Liver (tissue), 9 donors: ENCODE data around the gene NFYC. TPM values are rescaled to one million over a fixed set of nuclear protein-coding genes. Genes with fewer than 3 reads are reported as not detected.

Source experiments
- DNase-seq: peaks from one replicate; pipeline ENCODE4 v3.0.0-alpha.2; 2017; ENCODE audit warnings: low spot score
- H3K27ac ChIP-seq, 2 donors: one replicate each; pipeline ENCODE4 v1.7.0; 2013; ENCODE audit warnings: inconsistent platforms in 2 of 2, low read length in 2 of 2, control low read depth in 1 of 2, low read depth in 1 of 2, mild to moderate bottlenecking in 1 of 2
- H3K27me3 ChIP-seq, 4 donors: one replicate each; pipeline versions ENCODE4 v1.6.1 to v1.7.0; 2013; ENCODE audit warnings: low read length in 3 of 4, inconsistent platforms in 1 of 4, mild to moderate bottlenecking in 1 of 4, moderate library complexity in 1 of 4; ENCODE audit not compliant: control insufficient read depth in 4 of 4, insufficient read depth in 4 of 4
- H3K36me3 ChIP-seq, 4 donors: one replicate each; pipeline versions ENCODE4 v1.6.1 to v1.7.0; 2013; ENCODE audit warnings: low read length in 3 of 4, mild to moderate bottlenecking in 3 of 4, low read depth in 1 of 4, moderate library complexity in 1 of 4; ENCODE audit not compliant: control insufficient read depth in 4 of 4, insufficient read depth in 3 of 4
- H3K4me1 ChIP-seq, 4 donors: one replicate each; pipeline versions ENCODE4 v1.6.1 to v1.7.0; 2013; ENCODE audit warnings: low read length in 3 of 4, mild to moderate bottlenecking in 3 of 4, moderate library complexity in 1 of 4; ENCODE audit not compliant: control insufficient read depth in 4 of 4, insufficient read depth in 4 of 4
- H3K4me3 ChIP-seq, 3 donors: one replicate each; pipeline versions ENCODE4 v1.6.1 to v1.7.0; 2013; ENCODE audit warnings: low read length in 3 of 3, control low read depth in 1 of 3, low read depth in 1 of 3, mild to moderate bottlenecking in 1 of 3
- H3K9ac ChIP-seq, 2 donors: one replicate each; pipeline ENCODE4 v1.7.0; 2013; ENCODE audit warnings: low read length in 2 of 2, mild to moderate bottlenecking in 2 of 2, moderate library complexity in 2 of 2, control low read depth in 1 of 2, low read depth in 1 of 2
- H3K9me3 ChIP-seq, 4 donors: one replicate each; pipeline versions ENCODE4 v1.6.1 to v1.7.0; 2013; ENCODE audit warnings: low read length in 3 of 4; ENCODE audit not compliant: control insufficient read depth in 4 of 4
- ATF3 ChIP-seq: IDR thresholded peaks from 2 replicates; pipeline ENCODE4 v1.6.1; 2016; ENCODE audit warnings: antibody characterized with exemption
- EGR1 ChIP-seq, 2 donors: IDR thresholded peaks; 2 replicates each; pipeline ENCODE4 v1.6.1; 2016 to 2018; ENCODE audit warnings: antibody characterized with exemption in 2 of 2, low read depth in 2 of 2
- FOXA1 ChIP-seq: IDR thresholded peaks from 2 replicates; pipeline ENCODE4 v1.6.1; 2016; ENCODE audit warnings: antibody characterized with exemption
- FOXA2 ChIP-seq: IDR thresholded peaks from 2 replicates; pipeline ENCODE4 v1.6.1; 2016; ENCODE audit warnings: antibody characterized with exemption
- GABPA ChIP-seq, 2 donors: IDR thresholded peaks in 1 of 2; conservative IDR thresholded peaks in 1 of 2; 2 replicates each; pipeline ENCODE4 v1.6.1; 2016; ENCODE audit warnings: antibody characterized with exemption in 2 of 2, mild to moderate bottlenecking in 1 of 2, moderate library complexity in 1 of 2
- HNF4A ChIP-seq, 2 donors: conservative IDR thresholded peaks; 2 replicates each; pipeline ENCODE4 v1.6.1; 2016; ENCODE audit warnings: antibody characterized with exemption in 2 of 2, mild to moderate bottlenecking in 2 of 2
- HNF4G ChIP-seq: IDR thresholded peaks from 2 replicates; pipeline ENCODE4 v1.6.1; 2016; ENCODE audit warnings: antibody characterized with exemption
- JUND ChIP-seq, 2 donors: IDR thresholded peaks; 2 replicates each; pipeline ENCODE4 v1.6.1; 2016; ENCODE audit warnings: antibody characterized with exemption in 2 of 2
- MAX ChIP-seq: IDR thresholded peaks from 2 replicates; pipeline ENCODE4 v1.6.1; 2016; ENCODE audit warnings: antibody characterized with exemption
- NR2F2 ChIP-seq: IDR thresholded peaks from 2 replicates; pipeline ENCODE4 v1.6.1; 2016; ENCODE audit warnings: antibody characterized with exemption
- RAD21 ChIP-seq, 2 donors: IDR thresholded peaks; 2 replicates each; pipeline ENCODE4 v1.6.1; 2016; ENCODE audit warnings: antibody characterized with exemption in 2 of 2, mild to moderate bottlenecking in 2 of 2
- REST ChIP-seq: IDR thresholded peaks from 2 replicates; pipeline ENCODE4 v1.6.1; 2016; ENCODE audit warnings: antibody characterized with exemption, mild to moderate bottlenecking
- RXRA ChIP-seq, 2 donors: IDR thresholded peaks; 2 replicates each; pipeline ENCODE4 v1.6.1; 2017 to 2018; ENCODE audit warnings: antibody characterized with exemption in 2 of 2, mild to moderate bottlenecking in 1 of 2
- SP1 ChIP-seq: IDR thresholded peaks from 2 replicates; pipeline ENCODE4 v1.6.1; 2018; ENCODE audit warnings: antibody characterized with exemption, mild to moderate bottlenecking
- TAF1 ChIP-seq: conservative IDR thresholded peaks from 2 replicates; pipeline ENCODE4 v1.6.1; 2016; ENCODE audit warnings: antibody characterized with exemption, mild to moderate bottlenecking
- YY1 ChIP-seq: IDR thresholded peaks from 2 replicates; pipeline ENCODE4 v1.6.1; 2016; ENCODE audit warnings: antibody characterized with exemption, mild to moderate bottlenecking
- ZBTB33 ChIP-seq: IDR thresholded peaks from 2 replicates; pipeline ENCODE4 v1.6.1; 2016; ENCODE audit warnings: antibody characterized with exemption
- WGBS: extraction: QIAGEN DNeasy Blood & Tissue Kit; methylation state at CpG from one replicate; pipeline ENCODE4 v1.1.7; 2013; 5-methylcytosine and 5-hydroxymethylcytosine counted together
- polyA plus RNA-seq, 2 donors: library from polyadenylated mRNA; stranded (reverse) in 1 of 2; unstranded in 1 of 2; fragments of 200-250 nt in 1 of 2; fragments of >200 nt in 1 of 2; fragmentation: Nextera tagmentation in 1 of 2; extraction: Ambion mirVana in 1 of 2; gene quantifications; one replicate each; pipeline versions ENCODE4 v1.2.1 to v1.2.3, GENCODE V29; 2013 to 2015
- total RNA-seq, 2 donors: library from RNA; depleted of rRNA; stranded (reverse); fragments of >200 nt; gene quantifications; one replicate each; pipeline ENCODE4 v1.2.3, GENCODE V29; 2014
- TF ChIP-seq, protein P1 (sequence below): fragments of 150-350 bp; IDR thresholded peaks from 2 replicates; pipeline ENCODE4 v1.5.1; 2017; ENCODE audit warnings: improper control_type of control experiment, low read depth, low read length; ENCODE audit not compliant: missing input control
- donor health status: healthy.
- donor health status: healthy.
- donor health status: healthy.
- donor health status: healthy.
- donor health status: healthy.

NFYC gene
- total and polyA plus RNA-seq, 4 donors, result 18.3 to 28.1 (median 26.8) TPM

- H3K9ac ChIP-seq, result no peak overlapping the region
- no peak for DNase-seq
- H3K4me3 ChIP-seq, result no peak overlapping the region
- 95% methylated on average over 7 of the region's 7 CpGs for WGBS
- no peak overlapping the region for H3K27ac ChIP-seq
- H3K4me1 ChIP-seq, result peaks cover 0 to 3% (median 1%) of the 10 kb centered on the region in 4 donors
- H3K36me3 ChIP-seq, result peaks cover 13 to 78% (median 70%) of the 10 kb centered on the region in 4 donors
- TF ChIP-seq TAF1 (no peak), ATF3 (no peak), RAD21 (IDR thresholded peaks at IDR 0.05) (no peak), EGR1 (IDR thresholded peaks at IDR 0.05; ENCODE audit: low read depth in 2 of 2) (no peak), MAX (no peak), JUND (IDR thresholded peaks at IDR 0.05) (no peak), RXRA (IDR thresholded peaks at IDR 0.05) (no peak), GABPA (IDR thresholded peaks at IDR 0.05 in 1 of 2, conservative IDR thresholded peaks at IDR 0.05 in 1 of 2) (no peak), ZBTB33 (no peak)
- TF ChIP-seq, protein P1, sequence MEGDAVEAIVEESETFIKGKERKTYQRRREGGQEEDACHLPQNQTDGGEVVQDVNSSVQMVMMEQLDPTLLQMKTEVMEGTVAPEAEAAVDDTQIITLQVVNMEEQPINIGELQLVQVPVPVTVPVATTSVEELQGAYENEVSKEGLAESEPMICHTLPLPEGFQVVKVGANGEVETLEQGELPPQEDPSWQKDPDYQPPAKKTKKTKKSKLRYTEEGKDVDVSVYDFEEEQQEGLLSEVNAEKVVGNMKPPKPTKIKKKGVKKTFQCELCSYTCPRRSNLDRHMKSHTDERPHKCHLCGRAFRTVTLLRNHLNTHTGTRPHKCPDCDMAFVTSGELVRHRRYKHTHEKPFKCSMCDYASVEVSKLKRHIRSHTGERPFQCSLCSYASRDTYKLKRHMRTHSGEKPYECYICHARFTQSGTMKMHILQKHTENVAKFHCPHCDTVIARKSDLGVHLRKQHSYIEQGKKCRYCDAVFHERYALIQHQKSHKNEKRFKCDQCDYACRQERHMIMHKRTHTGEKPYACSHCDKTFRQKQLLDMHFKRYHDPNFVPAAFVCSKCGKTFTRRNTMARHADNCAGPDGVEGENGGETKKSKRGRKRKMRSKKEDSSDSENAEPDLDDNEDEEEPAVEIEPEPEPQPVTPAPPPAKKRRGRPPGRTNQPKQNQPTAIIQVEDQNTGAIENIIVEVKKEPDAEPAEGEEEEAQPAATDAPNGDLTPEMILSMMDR, result no peak
- H3K9me3 ChIP-seq, result no peaks in the 10 kb centered on the region
- H3K27me3 ChIP-seq, result no peaks in the 10 kb centered on the region
These were observed 76.9 kb downstream of the NFYC start for GRCh38 chr1:40768146-40768990.

DNA sequence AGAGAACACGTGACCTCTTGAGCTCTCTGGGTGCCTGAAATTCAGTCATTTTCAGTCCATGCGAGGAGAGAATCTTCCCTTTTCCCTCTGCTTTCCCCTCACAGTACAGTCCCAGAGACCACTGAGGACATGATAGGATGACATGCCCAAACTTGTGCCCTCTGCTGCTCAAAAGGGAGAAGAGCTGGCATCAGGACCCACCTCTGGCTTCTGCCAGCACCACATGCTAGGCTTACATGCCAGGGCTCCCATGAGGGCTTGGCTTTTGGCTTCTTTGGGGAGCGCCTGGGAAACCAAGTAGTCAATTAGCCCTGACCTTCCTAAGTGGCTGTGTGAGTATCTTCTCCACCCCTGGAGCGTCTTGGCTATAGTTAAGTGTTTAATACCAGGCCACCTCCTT is 78.3 kb downstream of the NFYC start:
- 91% methylated on average over 4 of the region's 4 CpGs for WGBS

More for the DNA sequence above, 78.3 kb downstream of the NFYC start:
- Histone ChIP-seq H3K27ac (no peak overlapping the region), H3K9ac (no peak overlapping the region), H3K4me1 (peaks cover 0 to 10% (median 4%) of the 10 kb centered on the region in 4 donors), H3K9me3 (no peaks in the 10 kb centered on the region), H3K27me3 (no peaks in the 10 kb centered on the region), H3K36me3 (peaks cover 10 to 65% (median 57%) of the 10 kb centered on the region in 4 donors), H3K4me3 (no peak overlapping the region)
- DNase-seq, result no peak
- TF ChIP-seq SP1 (no peak), YY1 (no peak), GABPA (IDR thresholded peaks at IDR 0.05 in 1 of 2, conservative IDR thresholded peaks at IDR 0.05 in 1 of 2) (no peak), JUND (IDR thresholded peaks at IDR 0.05) (no peak), NR2F2 (no peak), HNF4G (no peak), TAF1 (no peak), MAX (no peak), FOXA1 (no peak), FOXA2 (no peak), HNF4A (conservative IDR thresholded peaks at IDR 0.05) (no peak), ZBTB33 (no peak), RAD21 (IDR thresholded peaks at IDR 0.05) (peak; percentile 40 to 74), REST (no peak)
- TF ChIP-seq, protein P1, result peak; percentile 29
